ENCODE measurements around the gene THBD. TPM values are rescaled to one million over a fixed set of nuclear protein-coding genes. Genes with fewer than 3 reads are reported as not detected.

The THBD gene
- total RNA-seq, 1 experiment from 2014 or later: 0.28 TPM

DNA sequence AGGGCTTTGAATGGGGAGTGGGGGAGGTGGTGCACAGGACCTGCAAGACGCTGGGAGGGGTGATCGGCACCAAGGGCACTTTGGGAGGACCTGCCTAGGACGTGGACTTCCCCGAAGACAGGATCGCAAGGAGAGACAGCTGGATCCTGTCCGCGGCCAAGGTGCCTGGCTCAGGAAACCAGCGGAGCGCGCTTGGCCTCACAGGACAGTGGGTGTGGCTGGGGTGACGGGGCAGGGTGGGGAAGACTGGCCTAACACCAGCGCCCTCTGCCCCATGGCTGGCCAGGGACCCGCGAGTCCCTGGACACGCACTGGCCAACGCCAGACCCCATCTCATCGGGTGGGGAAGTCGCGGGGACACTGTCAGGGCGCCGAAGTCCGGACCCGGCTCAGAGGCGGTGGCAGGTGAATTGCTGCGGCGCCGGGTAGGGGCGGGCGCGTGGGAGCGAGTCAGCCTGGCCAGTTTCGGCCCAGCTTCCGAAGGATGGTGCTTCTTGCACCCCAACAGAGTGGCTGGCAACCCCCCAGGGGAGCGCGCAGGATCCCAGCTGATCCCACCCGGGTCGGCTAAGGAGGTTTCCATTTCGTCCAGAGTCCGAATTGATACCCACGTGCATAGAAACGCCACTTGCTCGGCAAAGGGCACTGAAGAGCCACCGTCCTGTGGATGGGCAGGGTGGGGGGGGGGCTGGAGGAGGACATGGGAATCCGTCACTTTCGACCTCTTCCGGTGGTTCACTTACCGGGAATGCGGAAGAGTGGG lies 785 bp upstream of the THBD start:
- Histone ChIP-seq H3K79me1 (ENCODE audit: insufficient read depth, low read depth, low read length, poor library complexity, severe bottlenecking) (no peaks in the 10 kb centered on the region), H3T11ph (ENCODE audit: low read length) (no peak overlapping the region), H3K14ac (ENCODE audit: insufficient read depth, low read length) (no peak overlapping the region), H3K4me1 (ENCODE audit: insufficient read depth, low read length) (0 out of 2 replicates have a peak, but pooled peaks cover 3% of the 10 kb centered on the region), H2BK20ac (ENCODE audit: low read depth, low read length, poor library complexity, severe bottlenecking) (no peak overlapping the region), H3K4ac (ENCODE audit: low read depth, low read length) (no peak overlapping the region), H3K79me2 (ENCODE audit: insufficient read depth, low read length) (no peaks in the 10 kb centered on the region), H3K18ac (ENCODE audit: insufficient read length, low read depth, low read length) (no peak overlapping the region), H3K9me3 (ENCODE audit: control insufficient read depth, low read depth, low read length) (no peaks in the 10 kb centered on the region), H2AFZ (ENCODE audit: low read length) (no peak overlapping the region), H3K23ac (ENCODE audit: insufficient read length, low read depth, low read length) (no peak overlapping the region), H4K91ac (ENCODE audit: insufficient read length, low read depth, low read length) (no peak overlapping the region), H4K20me1 (ENCODE audit: control insufficient read depth, insufficient read depth, insufficient read length) (no peaks in the 10 kb centered on the region), H2BK5ac (ENCODE audit: insufficient read length, low read length) (no peak overlapping the region), H2BK12ac (ENCODE audit: insufficient read length, low read depth, low read length) (no peak overlapping the region), H2AK5ac (ENCODE audit: insufficient read length, low read length) (no peak overlapping the region), H2BK120ac (ENCODE audit: low read depth, low read length, poor library complexity, severe bottlenecking) (no peak overlapping the region), H3K56ac (ENCODE audit: insufficient read length, low read depth, low read length) (no peak overlapping the region), H3K23me2 (ENCODE audit: insufficient read length, low read depth, low read length, poor library complexity, severe bottlenecking) (peaks cover 24% of the 10 kb centered on the region), H4K5ac (ENCODE audit: insufficient read length, low read depth, low read length) (no peak overlapping the region), H3K4me2 (ENCODE audit: insufficient read depth, insufficient read length, low read length) (peak overlapping the region; percentile 66), H3K27me3 (ENCODE audit: insufficient read depth, low read length) (peaks cover 26% of the 10 kb centered on the region; the same call in 1 of the 2 replicates), H4K8ac (replicated peaks; ENCODE audit: insufficient read length, low read depth, low read length) (no peak overlapping the region), H3K9ac (ENCODE audit: extremely low read depth, insufficient read length, low read length) (no peak overlapping the region), H2BK15ac (ENCODE audit: low read depth, low read length) (no peak overlapping the region), H3K27ac (ENCODE audit: insufficient read length, low read depth, low read length) (no peak overlapping the region)
- H3K27me3 Mint-ChIP-seq (ENCODE audit: low read depth): peaks cover 89% of the 10 kb centered on the region
- TF ChIP-seq, protein P1, sequence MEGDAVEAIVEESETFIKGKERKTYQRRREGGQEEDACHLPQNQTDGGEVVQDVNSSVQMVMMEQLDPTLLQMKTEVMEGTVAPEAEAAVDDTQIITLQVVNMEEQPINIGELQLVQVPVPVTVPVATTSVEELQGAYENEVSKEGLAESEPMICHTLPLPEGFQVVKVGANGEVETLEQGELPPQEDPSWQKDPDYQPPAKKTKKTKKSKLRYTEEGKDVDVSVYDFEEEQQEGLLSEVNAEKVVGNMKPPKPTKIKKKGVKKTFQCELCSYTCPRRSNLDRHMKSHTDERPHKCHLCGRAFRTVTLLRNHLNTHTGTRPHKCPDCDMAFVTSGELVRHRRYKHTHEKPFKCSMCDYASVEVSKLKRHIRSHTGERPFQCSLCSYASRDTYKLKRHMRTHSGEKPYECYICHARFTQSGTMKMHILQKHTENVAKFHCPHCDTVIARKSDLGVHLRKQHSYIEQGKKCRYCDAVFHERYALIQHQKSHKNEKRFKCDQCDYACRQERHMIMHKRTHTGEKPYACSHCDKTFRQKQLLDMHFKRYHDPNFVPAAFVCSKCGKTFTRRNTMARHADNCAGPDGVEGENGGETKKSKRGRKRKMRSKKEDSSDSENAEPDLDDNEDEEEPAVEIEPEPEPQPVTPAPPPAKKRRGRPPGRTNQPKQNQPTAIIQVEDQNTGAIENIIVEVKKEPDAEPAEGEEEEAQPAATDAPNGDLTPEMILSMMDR (conservative IDR thresholded peaks at IDR 0.05): no peak
- H3K4me3 Mint-ChIP-seq: peak overlapping the region; percentile 81 to 87
- H3K36me3 Mint-ChIP-seq (ENCODE audit: insufficient read depth in 1 of 3, low read depth in 3 of 3): peaks cover 0 to 3% (median 1%) of the 10 kb centered on the region in 3 experiments; a peak in 2 of 7 replicates
- H3K4me1 Mint-ChIP-seq: peaks cover 16 to 25% of the 10 kb centered on the region in 2 experiments
- no peak overlapping the region for H3K27ac Mint-ChIP-seq
- no CpG with 5 or more reads among the region's 48 CpGs for WGBS (ENCODE audit: extremely low coverage, insufficient read length, low lambda C conversion rate)
- DNase-seq: peak; percentile 58
- peaks cover 2 to 4% of the 10 kb centered on the region in 2 experiments; a peak in 3 of 5 replicates for H3K9me3 Mint-ChIP-seq
